Testis (tissue), 3 donors: Measurements from ENCODE around the gene DNASE1. TPM values are rescaled to one million over a fixed set of nuclear protein-coding genes. Genes with fewer than 3 reads are reported as not detected.
A peak's percentile ranks its signal among the peaks of the same experiment; 100 is the strongest.

ENCODE experiments used
- DNase-seq: peaks from one replicate; pipeline ENCODE4 v3.0.0-alpha.2; 2019
- H3K27ac ChIP-seq, 2 donors: fragments of 200-600 bp; sonication (generic); one replicate each; pipeline ENCODE4 v1.5.1; 2019
- H3K27me3 ChIP-seq: fragments of 200-600 bp; sonication (generic); one replicate; pipeline ENCODE4 v1.5.1; 2019
- H3K36me3 ChIP-seq: fragments of 200-600 bp; sonication (generic); one replicate; pipeline ENCODE4 v1.5.1; 2017; ENCODE audit warnings: low read depth; ENCODE audit errors: missing control alignments
- H3K4me1 ChIP-seq: fragments of 200-600 bp; sonication (generic); one replicate; pipeline ENCODE4 v1.5.1; 2019
- H3K4me3 ChIP-seq, 2 donors: fragments of 200-600 bp; sonication (generic); one replicate each; pipeline ENCODE4 v1.5.1; 2017 to 2019
- H3K9me3 ChIP-seq: fragments of 200-600 bp; sonication (generic); one replicate; pipeline ENCODE4 v1.5.1; 2017
- CTCF ChIP-seq, 3 experiments: fragments of 450-650 bp in 2 of 3; fragments of 200-600 bp in 1 of 3; sonication (generic) in 1 of 3; IDR thresholded peaks; one replicate each; pipeline ENCODE4 v1.5.1; 2016 to 2019; ENCODE audit warnings: antibody characterized with exemption in 3 of 3, mild to moderate bottlenecking in 2 of 3, moderate library complexity in 1 of 3
- POLR2A ChIP-seq: fragments of 450-650 bp; IDR thresholded peaks from one replicate; pipeline ENCODE4 v1.6.1; 2017; ENCODE audit warnings: antibody characterized with exemption, mild to moderate bottlenecking, moderate library complexity
- WGBS, 2 donors: methylation state at CpG; one replicate each; pipeline ENCODE4 v1.1.5; 2018; 5-methylcytosine and 5-hydroxymethylcytosine counted together
- intact Hi-C: fragments of 100-400 bp; cut with DNase I; formaldehyde crosslinking; loops from one replicate; pipeline ENCODE4 v1.15.1; 2023; ENCODE audit warnings: low total_unique reads
- polyA plus RNA-seq: library from polyadenylated mRNA; stranded (reverse); fragments of 350-450 nt; fragmentation: Illumina TruSeq; extraction: RNeasy Lipid Tissue Mini Kit (QIAGEN cat#74804); gene quantifications from one replicate; pipeline ENCODE4 v1.2.3, GENCODE V29; 2014; ENCODE audit warnings: low read depth, low replicate concordance; ENCODE audit not compliant: insufficient read depth
- total RNA-seq, 2 donors: library from RNA; depleted of rRNA; stranded (reverse); fragments of >200 nt; gene quantifications; one replicate each; pipeline ENCODE4 v1.2.3, GENCODE V29; 2016

Gene DNASE1
- total and polyA plus RNA-seq, 3 donors from 2014 or later, result 25.9 to 54.5 (median 54.0) TPM

DNA sequence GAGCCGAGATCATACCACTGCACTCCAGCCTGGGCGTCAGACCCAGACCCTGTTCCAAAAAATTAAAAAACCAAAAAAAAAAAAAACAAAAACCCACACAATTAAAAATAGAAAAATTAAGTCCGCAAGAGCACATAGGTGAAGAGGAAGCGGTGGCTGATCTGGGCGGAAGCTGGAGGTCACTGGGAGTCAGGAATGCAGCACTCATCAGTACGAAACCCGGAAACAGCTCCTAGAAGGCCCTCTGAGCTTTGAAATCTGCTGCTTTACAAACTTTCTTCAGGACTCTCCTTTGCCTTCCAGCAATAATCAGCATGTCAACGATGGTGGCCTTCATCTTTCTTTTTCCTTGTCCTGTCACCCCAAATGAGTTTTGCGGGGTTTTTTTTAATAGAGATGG lies 33.3 kb downstream of the DNASE1 start:
- WGBS, 2 donors, result 93 to 94% methylated on average over 9 of the region's 9 CpGs
- Histone ChIP-seq H3K4me1 (no peaks in the 10 kb centered on the region), H3K27ac (no peak overlapping the region), H3K36me3 (no peaks in the 10 kb centered on the region), H3K4me3 (no peak overlapping the region), H3K9me3 (no peaks in the 10 kb centered on the region), H3K27me3 (no peaks in the 10 kb centered on the region)
- DNase-seq, result no peak
- intact Hi-C loops, result no loop called here
- TF ChIP-seq CTCF (IDR thresholded peaks at IDR 0.05) (no peak), POLR2A (no peak)

- no peak for DNase-seq
- WGBS, 2 donors, result 86 to 91% methylated on average over 7 of the region's 7 CpGs
- no peaks in the 10 kb centered on the region for H3K27me3 ChIP-seq
- TF ChIP-seq CTCF (IDR thresholded peaks at IDR 0.05), result no peak
- no peak for TF ChIP-seq POLR2A
- H3K36me3 ChIP-seq, result no peaks in the 10 kb centered on the region
- no peak overlapping the region for H3K27ac ChIP-seq
- intact Hi-C loops, result loop anchor here (5.0 kb wide), 1 partner anchor 193 kb away; the partner anchor contains the start of gene CREBBP
- H3K4me1 ChIP-seq, result no peaks in the 10 kb centered on the region
- H3K9me3 ChIP-seq, result no peaks in the 10 kb centered on the region
- H3K4me3 ChIP-seq, result no peak overlapping the region
These were observed 35.2 kb downstream of the DNASE1 start for GRCh38 chr16:3689731-3690130.

- TF ChIP-seq POLR2A (no peak), CTCF (IDR thresholded peaks at IDR 0.05) (peak; percentile 93 to 94 (median 93))
- no peaks in the 10 kb centered on the region for H3K27me3 ChIP-seq
- peak; percentile 94 for DNase-seq
- intact Hi-C loops, result loop anchor here (5.0 kb wide), 1 partner anchor 192 kb away; the partner anchor contains the start of gene CREBBP
- no peaks in the 10 kb centered on the region for H3K9me3 ChIP-seq
- H3K4me3 ChIP-seq, result no peak overlapping the region
- peak overlapping the region in 1 of 2 donors; percentile 48 for H3K27ac ChIP-seq
- no peaks in the 10 kb centered on the region for H3K36me3 ChIP-seq
- WGBS, 2 donors, result 25 to 31% methylated on average over 18 of the region's 18 CpGs
- H3K4me1 ChIP-seq, result no peaks in the 10 kb centered on the region
These were observed 36.0 kb downstream of the DNASE1 start for GRCh38 chr16:3690470-3690928.

DNA sequence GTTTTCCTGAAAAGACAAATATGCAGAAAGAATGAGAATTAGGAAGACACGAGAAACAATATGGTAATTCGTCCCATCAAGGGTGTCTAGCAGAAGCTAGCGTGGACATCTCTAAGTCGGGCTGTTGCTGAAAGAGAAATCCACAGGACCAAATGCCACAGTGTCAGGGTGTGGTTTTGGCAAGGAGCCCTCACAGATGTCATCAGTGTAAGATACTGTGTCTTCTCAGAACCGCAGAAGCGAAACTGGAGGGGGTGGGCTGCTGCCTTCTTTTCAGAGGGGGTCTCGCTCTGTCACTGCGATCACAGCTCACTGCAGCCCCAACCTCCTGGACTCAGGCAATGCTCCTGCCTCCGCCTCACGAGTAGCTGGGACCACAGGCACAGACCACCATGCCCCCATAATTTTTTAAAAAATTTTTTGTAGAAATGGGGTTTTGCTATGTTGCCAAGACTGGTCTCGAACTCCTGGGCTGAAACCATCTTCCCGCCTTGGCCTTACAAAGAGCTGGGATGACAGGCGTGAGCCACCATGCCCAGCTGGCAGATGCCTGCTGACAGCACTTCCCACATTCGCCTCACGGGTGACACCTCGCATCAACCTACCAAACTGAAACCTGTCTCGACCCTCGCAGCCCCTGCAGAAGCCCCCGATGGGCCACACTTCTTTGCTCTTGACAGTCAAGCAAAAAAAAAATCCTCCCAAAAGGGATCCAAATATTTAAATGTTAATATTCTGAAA lies 36.7 kb downstream of the DNASE1 start:
- DNase-seq, result no peak
- no peaks in the 10 kb centered on the region for H3K4me1 ChIP-seq
- WGBS, 2 donors, result 73 to 82% methylated on average over 19 of the region's 19 CpGs
- TF ChIP-seq POLR2A (no peak), CTCF (IDR thresholded peaks at IDR 0.05) (peak in 1 of 3 experiments; percentile 20)
- H3K27ac ChIP-seq, result peak overlapping the region in 1 of 2 donors; percentile 48
- intact Hi-C loops, result loop anchor here (5.0 kb wide), 1 partner anchor 191 kb away; the partner anchor contains the start of gene CREBBP
- no peaks in the 10 kb centered on the region for H3K9me3 ChIP-seq
- H3K27me3 ChIP-seq, result no peaks in the 10 kb centered on the region
- H3K4me3 ChIP-seq, result no peak overlapping the region
- no peaks in the 10 kb centered on the region for H3K36me3 ChIP-seq
